ENCODE results near the gene PDX1. TPM values are rescaled to one million over a fixed set of nuclear protein-coding genes. Genes with fewer than 3 reads are reported as not detected.

PDX1 gene
- polyA plus RNA-seq, 3 donors from 2014 or later = not detected

- Mint-ChIP-seq H3K27me3 (ENCODE audit: low read depth in 3 of 3) (peaks cover 7 to 33% (median 31%) of the 10 kb centered on the region in 3 donors), H3K4me3 (no peak overlapping the region), H3K9me3 (peaks cover 0 to 1% (median 0%) of the 10 kb centered on the region in 6 donors), H3K27ac (no peak overlapping the region), H3K36me3 (no peaks in the 10 kb centered on the region), H3K4me1 (no peaks in the 10 kb centered on the region)
- no peak for DNase-seq
Observed at GRCh38 chr13:27973291-27973690, 53.5 kb downstream of the PDX1 start.

GRCh38 chr13:27973961-27974662 lies 54.3 kb downstream of the PDX1 start:
- Mint-ChIP-seq H3K36me3 (no peaks in the 10 kb centered on the region), H3K4me1 (no peaks in the 10 kb centered on the region), H3K27me3 (ENCODE audit: low read depth in 3 of 3) (peaks cover 10 to 38% (median 37%) of the 10 kb centered on the region in 3 donors), H3K27ac (no peak overlapping the region), H3K4me3 (no peak overlapping the region), H3K9me3 (peaks cover 0 to 3% (median 0%) of the 10 kb centered on the region in 6 donors)
- DNase-seq = no peak

Other genes with a start within 250 kb of the PDX1 start
- gene GSX1, start 127.5 kb upstream of the PDX1 start, polyA plus RNA-seq = not detected
- not detected for gene CDX2, start 49.3 kb downstream of the PDX1 start, polyA plus RNA-seq
- gene URAD, start 68.7 kb downstream of the PDX1 start, polyA plus RNA-seq = not detected
- 1 to 10 TPM in 2 of 3 donors, under 1 TPM in 1; 0.80 to 1.6 (median 1.2) TPM for gene FLT3, start 180.6 kb downstream of the PDX1 start, polyA plus RNA-seq
- 1 to 10 TPM; 3.4 to 6.0 (median 4.2) TPM for gene PAN3, start 218.5 kb downstream of the PDX1 start, polyA plus RNA-seq

All from immature natural killer cell (primary cell).